Endothelial cell of umbilical vein (primary cell): ENCODE results near the gene APOBEC3A. TPM values are rescaled to one million over a fixed set of nuclear protein-coding genes. Genes with fewer than 3 reads are reported as not detected.

Source experiments
- BruUV-seq: library from RNA; stranded (reverse); fragments of 400-500 nt; replicated peaks from 2 replicates; lab custom pipeline; 2021; lab: Mats Ljungman, UMichigan
- CTCF ChIA-PET: fragments of 300-600, 350-600 bp; sonication (Branson Sonifier 250); formaldehyde crosslinking; loops from one replicate; lab custom pipeline; 2021; ENCODE audit warnings: antibody characterized with exemption, inconsistent platforms; lab: Charles Lee
- POLR2A ChIA-PET: fragments of 300-600, 350-600 bp; sonication (Branson Sonifier 250); formaldehyde crosslinking; loops from one replicate; lab custom pipeline; 2021; ENCODE audit warnings: antibody characterized with exemption, inconsistent platforms; lab: Charles Lee
- DNase-seq: peaks from one replicate; pipeline ENCODE4 v3.0.0-alpha.2; 2011; ENCODE audit warnings: low read depth, low spot score
- FAIRE-seq: peaks from 2 replicates; lab custom pipeline; 2011; peaks lifted over from hg19 to GRCh38; lab: Jason Lieb, UNC
- H2AFZ ChIP-seq: 2 replicates; pipeline ENCODE4 v1.6.0; 2012; ENCODE audit warnings: low read depth, low read length, control low read depth, inconsistent platforms
- H3K27ac ChIP-seq: 2 replicates; pipeline ENCODE4 v1.5.1; 2011; ENCODE audit warnings: low read depth, mild to moderate bottlenecking, control low read depth, low read length, moderate library complexity; ENCODE audit not compliant: insufficient read depth
- H3K27me3 ChIP-seq, 2 experiments: 2 replicates each; pipeline versions ENCODE4 v1.6.0 to v1.6.1; 2011; ENCODE audit warnings: low read length in 2 of 2, mixed read lengths in 1 of 2; ENCODE audit not compliant: control insufficient read depth in 2 of 2, insufficient read depth in 2 of 2
- H3K36me3 ChIP-seq, 2 experiments: 2 replicates in 1 of 2; 3 replicates in 1 of 2; pipeline ENCODE4 v1.5.1; 2011; ENCODE audit warnings: low read length in 2 of 2, mild to moderate bottlenecking in 1 of 2, moderate library complexity in 1 of 2; ENCODE audit not compliant: control insufficient read depth in 2 of 2, insufficient read depth in 2 of 2; ENCODE audit errors: extremely low read depth in 1 of 2
- H3K4me1 ChIP-seq: 3 replicates; pipeline ENCODE4 v1.5.1; 2011; ENCODE audit warnings: mild to moderate bottlenecking, low read length; ENCODE audit not compliant: control insufficient read depth, insufficient read depth; ENCODE audit errors: extremely low read depth
- H3K4me2 ChIP-seq: 2 replicates; pipeline ENCODE4 v1.6.1; 2011; ENCODE audit warnings: low read length, control low read depth, mixed read lengths; ENCODE audit not compliant: insufficient read depth
- H3K4me3 ChIP-seq, 3 experiments: fragments of 200-600 bp in 1 of 3; sonication (generic), shearing (Covaris generic) in 1 of 3; replicated peaks in 1 of 3; 2 replicates each; pipeline ENCODE4 v1.5.1; 2011 to 2016; ENCODE audit warnings: control low read depth in 3 of 3, low read length in 3 of 3, mild to moderate bottlenecking in 2 of 3, inconsistent platforms in 1 of 3, low read depth in 1 of 3, moderate library complexity in 1 of 3; ENCODE audit not compliant: insufficient read depth in 1 of 3
- H3K79me2 ChIP-seq: 2 replicates; pipeline ENCODE4 v1.6.0; 2012; ENCODE audit warnings: low read length, inconsistent platforms; ENCODE audit not compliant: control insufficient read depth, insufficient read depth
- H3K9ac ChIP-seq: replicated peaks from 2 replicates; pipeline ENCODE3; 2011; ENCODE audit warnings: low read length, control low read depth; ENCODE audit not compliant: insufficient read depth; ENCODE audit errors: extremely low read depth
- H3K9me1 ChIP-seq: replicated peaks from 3 replicates; pipeline ENCODE4 v1.6.0; 2011; ENCODE audit warnings: mild to moderate bottlenecking, low read length; ENCODE audit not compliant: control insufficient read depth, insufficient read depth; ENCODE audit errors: extremely low read depth
- H3K9me3 ChIP-seq: replicated peaks from 2 replicates; pipeline ENCODE4 v1.5.1; 2012; ENCODE audit warnings: low read length, inconsistent platforms; ENCODE audit not compliant: control insufficient read depth, insufficient read depth
- H4K20me1 ChIP-seq: replicated peaks from 2 replicates; pipeline ENCODE3; 2011; ENCODE audit warnings: mild to moderate bottlenecking, low read length; ENCODE audit not compliant: control insufficient read depth, insufficient read depth; ENCODE audit errors: extremely low read depth
- EZH2 ChIP-seq: IDR thresholded peaks from 2 replicates; pipeline ENCODE4 v1.6.1; 2012; ENCODE audit warnings: borderline replicate concordance, low read depth, mild to moderate bottlenecking, moderate library complexity, low read length, inconsistent platforms; ENCODE audit not compliant: severe bottlenecking
- FOS ChIP-seq: IDR thresholded peaks from 2 replicates; pipeline ENCODE4 v1.6.1; 2011; ENCODE audit warnings: mild to moderate bottlenecking, low read length, moderate library complexity, borderline replicate concordance; ENCODE audit not compliant: insufficient read depth
- MYC ChIP-seq: IDR thresholded peaks from one replicate; pipeline ENCODE4 v1.6.1; 2011; ENCODE audit warnings: mild to moderate bottlenecking, low read depth, low read length
- POLR2A ChIP-seq: IDR thresholded peaks from 2 replicates; pipeline ENCODE4 v1.6.1; 2012; ENCODE audit warnings: low read depth, mild to moderate bottlenecking, control low read depth, low read length
- POLR2AphosphoS5 ChIP-seq: IDR thresholded peaks from 2 replicates; pipeline ENCODE4 v1.6.1; 2012; ENCODE audit warnings: low read depth, mild to moderate bottlenecking, control low read depth, low read length, moderate library complexity; ENCODE audit not compliant: insufficient read depth
- dilution Hi-C: fragments of 300-500 bp; cut with MboI; formaldehyde crosslinking; loops from one replicate; pipeline ENCODE4 v1.15.0; 2019; ENCODE audit warnings: low sequenced_read_pairs; ENCODE audit not compliant: extremely low pct_ligation_motif_present
- intact Hi-C: fragments of 100-400 bp; cut with micrococcal nuclease; formaldehyde crosslinking; loops from one replicate; pipeline ENCODE4 v1.10.0; 2022
- polyA plus RNA-seq, 4 experiments: library from polyadenylated mRNA; depleted of rRNA in 3 of 4; stranded (reverse) in 3 of 4; unstranded in 1 of 4; fragments of >200 nt; gene quantifications; 2 replicates each; pipeline versions ENCODE4 v1.2.1 to v1.2.3, GENCODE V29; 2011 to 2012; ENCODE audit warnings: missing spikeins in 1 of 4
- total RNA-seq: library from RNA; stranded (reverse); gene quantifications from 2 replicates; pipeline ENCODE4 v1.2.3, GENCODE V29; 2021
- TF ChIP-seq, protein P1 (sequence below), 2 donors: IDR thresholded peaks; 1 replicate in 1 of 2; 2 replicates in 1 of 2; pipeline ENCODE4 v1.5.1; 2011; ENCODE audit warnings: low read length in 2 of 2, mild to moderate bottlenecking in 2 of 2, moderate library complexity in 2 of 2, control low read depth in 1 of 2, inconsistent platforms in 1 of 2, low read depth in 1 of 2; ENCODE audit not compliant: insufficient read depth in 1 of 2; ENCODE audit errors: extremely low read depth in 1 of 2

APOBEC3A gene
- total and polyA plus RNA-seq, 2 donors (not counting 3 experiments of a cell fraction or from before 2014, with no cell fraction given), result not detected

- H3K4me1 ChIP-seq, result no peaks in the 10 kb centered on the region
- intact Hi-C loops, result loop anchor here (1.0 to 10.0 kb wide), 4 partner anchors 30 to 312 kb away; partner anchors contain the start of gene RPL3
- H3K27ac ChIP-seq, result no peak overlapping the region
- peak overlapping the region; percentile 77 for H2AFZ ChIP-seq
- dilution Hi-C loops, result no loop called here
- H3K9ac ChIP-seq, result no peak overlapping the region
- peak; percentile 89 for FAIRE-seq
- TF ChIP-seq MYC (no peak), POLR2A (no peak), POLR2AphosphoS5 (no peak), FOS (no peak), EZH2 (no peak)
- TF ChIP-seq, protein P1, sequence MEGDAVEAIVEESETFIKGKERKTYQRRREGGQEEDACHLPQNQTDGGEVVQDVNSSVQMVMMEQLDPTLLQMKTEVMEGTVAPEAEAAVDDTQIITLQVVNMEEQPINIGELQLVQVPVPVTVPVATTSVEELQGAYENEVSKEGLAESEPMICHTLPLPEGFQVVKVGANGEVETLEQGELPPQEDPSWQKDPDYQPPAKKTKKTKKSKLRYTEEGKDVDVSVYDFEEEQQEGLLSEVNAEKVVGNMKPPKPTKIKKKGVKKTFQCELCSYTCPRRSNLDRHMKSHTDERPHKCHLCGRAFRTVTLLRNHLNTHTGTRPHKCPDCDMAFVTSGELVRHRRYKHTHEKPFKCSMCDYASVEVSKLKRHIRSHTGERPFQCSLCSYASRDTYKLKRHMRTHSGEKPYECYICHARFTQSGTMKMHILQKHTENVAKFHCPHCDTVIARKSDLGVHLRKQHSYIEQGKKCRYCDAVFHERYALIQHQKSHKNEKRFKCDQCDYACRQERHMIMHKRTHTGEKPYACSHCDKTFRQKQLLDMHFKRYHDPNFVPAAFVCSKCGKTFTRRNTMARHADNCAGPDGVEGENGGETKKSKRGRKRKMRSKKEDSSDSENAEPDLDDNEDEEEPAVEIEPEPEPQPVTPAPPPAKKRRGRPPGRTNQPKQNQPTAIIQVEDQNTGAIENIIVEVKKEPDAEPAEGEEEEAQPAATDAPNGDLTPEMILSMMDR (IDR thresholded peaks at IDR 0.05; ENCODE audit: extremely low read depth in 1 of 2, insufficient read depth in 1 of 2, low read depth in 1 of 2, low read length in 2 of 2), result peak; percentile 67 to 72
- H3K79me2 ChIP-seq, result no peaks in the 10 kb centered on the region
- CTCF ChIA-PET, result interaction anchor here (0.7 to 8.1 kb wide), 29 partner anchors 10 to 950 kb away, joined by 3 to 208 read pairs (median 4); partner anchors contain the start of genes APOBEC3B and CBX6
- H4K20me1 ChIP-seq, result no peaks in the 10 kb centered on the region
- POLR2A ChIA-PET, result no interaction called here
- H3K27me3 ChIP-seq, result no peaks in the 10 kb centered on the region
- DNase-seq, result peak; percentile 83
- H3K9me3 ChIP-seq, result no peaks in the 10 kb centered on the region
- no TSS peak for BruUV-seq
- no peak overlapping the region for H3K4me3 ChIP-seq
- no peaks in the 10 kb centered on the region for H3K9me1 ChIP-seq
- H3K36me3 ChIP-seq, result no peaks in the 10 kb centered on the region
- H3K4me2 ChIP-seq, result no peak overlapping the region
These were observed 45.8 kb downstream of the APOBEC3A start for GRCh38 chr22:39003165-39003638.
